Fibroblast of lung (primary cell): ENCODE results near the gene DOLK. TPM values are rescaled to one million over a fixed set of nuclear protein-coding genes. Genes with fewer than 3 reads are reported as not detected.
"Not testable (repeated sequence)": the region's sequence is repeated elsewhere in the genome, so short reads cannot be mapped to it uniquely, and the experiment has no call there.

ENCODE experiments used
- DNase-seq, 2 donors: peaks; one replicate each; pipeline versions ENCODE4 v3.0.0 to v3.0.0-alpha.2; 2010; ENCODE audit warnings: low read depth in 2 of 2
- H2AFZ ChIP-seq: 2 replicates; pipeline ENCODE4 v1.5.1; 2012; ENCODE audit warnings: low read length, control low read depth, inconsistent platforms
- H3K27ac ChIP-seq: 2 replicates; pipeline ENCODE4 v1.5.1; 2011; ENCODE audit warnings: low read length, control low read depth; ENCODE audit not compliant: insufficient read depth
- H3K27me3 ChIP-seq: 2 replicates; pipeline ENCODE4 v1.5.1; 2011; ENCODE audit warnings: mild to moderate bottlenecking, low read length; ENCODE audit not compliant: control insufficient read depth, insufficient read depth
- H3K36me3 ChIP-seq: 2 replicates; pipeline ENCODE4 v1.5.1; 2011; ENCODE audit warnings: low read length; ENCODE audit not compliant: control insufficient read depth, insufficient read depth
- H3K4me1 ChIP-seq: 2 replicates; pipeline ENCODE4 v1.5.1; 2011; ENCODE audit warnings: low read length; ENCODE audit not compliant: control insufficient read depth, insufficient read depth; ENCODE audit errors: extremely low read depth
- H3K4me2 ChIP-seq: 2 replicates; pipeline ENCODE4 v1.5.1; 2011; ENCODE audit warnings: low read length, control low read depth; ENCODE audit not compliant: insufficient read depth; ENCODE audit errors: extremely low read depth
- H3K4me3 ChIP-seq, 4 experiments: fragments of 200-600 bp in 1 of 4; sonication (generic) in 1 of 4; replicated peaks in 1 of 4; 2 replicates each; pipeline ENCODE4 v1.5.1; 2011 to 2016; ENCODE audit warnings: low read length in 4 of 4, low read depth in 3 of 4, mild to moderate bottlenecking in 3 of 4, control low read depth in 2 of 4, inconsistent platforms in 1 of 4, mixed read lengths in 1 of 4; ENCODE audit not compliant: insufficient read depth in 1 of 4; ENCODE audit errors: control extremely low read depth in 1 of 4
- H3K79me2 ChIP-seq: 2 replicates; pipeline ENCODE4 v1.5.1; 2012; ENCODE audit warnings: mild to moderate bottlenecking, low read length, inconsistent platforms; ENCODE audit not compliant: control insufficient read depth, insufficient read depth
- H3K9ac ChIP-seq: 2 replicates; pipeline ENCODE4 v1.5.1; 2011; ENCODE audit warnings: mild to moderate bottlenecking, low read length, control low read depth; ENCODE audit not compliant: insufficient read depth
- H3K9me3 ChIP-seq: 2 replicates; pipeline ENCODE4 v1.5.1; 2012; ENCODE audit warnings: low read depth, low read length; ENCODE audit not compliant: control insufficient read depth, insufficient read depth
- H4K20me1 ChIP-seq: 2 replicates; pipeline ENCODE4 v1.5.1; 2011; ENCODE audit warnings: low read length; ENCODE audit not compliant: control insufficient read depth, insufficient read depth; ENCODE audit errors: extremely low read depth
- CTCF ChIP-seq, 2 donors: IDR thresholded peaks in 1 of 2; conservative IDR thresholded peaks in 1 of 2; 1 replicate in 1 of 2; 2 replicates in 1 of 2; pipeline ENCODE4 v1.5.1; 2011 to 2012; ENCODE audit warnings: low read length in 2 of 2, control low read depth in 1 of 2, inconsistent platforms in 1 of 2, low read depth in 1 of 2, mild to moderate bottlenecking in 1 of 2
- EZH2 ChIP-seq: IDR thresholded peaks from 2 replicates; pipeline ENCODE4 v1.5.1; 2012; ENCODE audit warnings: low read length, control low read depth, mild to moderate bottlenecking; ENCODE audit errors: missing control alignments
- polyA plus RNA-seq, 2 donors: library from polyadenylated mRNA; depleted of rRNA in 1 of 2; stranded (reverse) in 1 of 2; unstranded in 1 of 2; fragments of >200 nt; gene quantifications; 2 replicates each; pipeline ENCODE4 v1.2.1, GENCODE V29; 2011 to 2012; ENCODE audit warnings: missing spikeins in 1 of 2
- total RNA-seq: library from RNA; depleted of rRNA; stranded (reverse); fragments of >200 nt; gene quantifications from 2 replicates; pipeline ENCODE4 v1.2.1, GENCODE V29; 2014

The DOLK gene
- total and polyA plus RNA-seq, 2 donors (not counting 1 experiment from before 2014, with no cell fraction given) = 29.9 to 31.4 TPM

GRCh38 chr9:128947277-128947526 is 201 bp downstream of the DOLK start:
- Histone ChIP-seq H3K4me2 (peak overlapping the region; percentile 89), H2AFZ (peak overlapping the region; percentile 94), H3K4me1 (peaks cover 6% of the 10 kb centered on the region), H4K20me1 (no peaks in the 10 kb centered on the region), H3K9me3 (no peaks in the 10 kb centered on the region), H3K36me3 (no peaks in the 10 kb centered on the region), H3K4me3 (peak overlapping the region; percentile 64 to 95 (median 76)), H3K27ac (peak overlapping the region; percentile 96), H3K27me3 (no peaks in the 10 kb centered on the region), H3K79me2 (peaks cover 17% of the 10 kb centered on the region), H3K9ac (peak overlapping the region; percentile 94)
- TF ChIP-seq CTCF (conservative IDR thresholded peaks at IDR 0.05 in 1 of 2, IDR thresholded peaks at IDR 0.05 in 1 of 2; ENCODE audit: low read depth in 1 of 2, low read length in 2 of 2) = no peak
- TF ChIP-seq EZH2 = no peak
- DNase-seq = no peak

- no peaks in the 10 kb centered on the region for H3K27me3 ChIP-seq
- H3K4me2 ChIP-seq = peak overlapping the region; percentile 89
- peaks cover 17% of the 10 kb centered on the region for H3K79me2 ChIP-seq
- peaks cover 6% of the 10 kb centered on the region for H3K4me1 ChIP-seq
- no peaks in the 10 kb centered on the region for H3K9me3 ChIP-seq
- peak overlapping the region; percentile 94 for H2AFZ ChIP-seq
- H3K4me3 ChIP-seq = peak overlapping the region; percentile 64 to 95 (median 76)
- TF ChIP-seq CTCF (conservative IDR thresholded peaks at IDR 0.05 in 1 of 2, IDR thresholded peaks at IDR 0.05 in 1 of 2; ENCODE audit: low read depth in 1 of 2, low read length in 2 of 2) = no peak
- no peak for TF ChIP-seq EZH2
- H4K20me1 ChIP-seq = no peaks in the 10 kb centered on the region
- no peaks in the 10 kb centered on the region for H3K36me3 ChIP-seq
- peak overlapping the region; percentile 94 for H3K9ac ChIP-seq
- peak overlapping the region; percentile 96 for H3K27ac ChIP-seq
- peak; percentile 26 to 45 for DNase-seq
These were observed 679 bp downstream of the DOLK start for GRCh38 chr9:128946571-128947276.

GRCh38 chr9:128945798-128946501 is 1.5 kb downstream of the DOLK start:
- Histone ChIP-seq H3K4me2 (peak overlapping the region; percentile 89), H2AFZ (no peak overlapping the region), H3K4me3 (peak overlapping the region in 2 of 4 experiments; percentile 64 to 95), H3K9ac (no peak overlapping the region), H3K36me3 (no peaks in the 10 kb centered on the region), H3K79me2 (peaks cover 17% of the 10 kb centered on the region), H3K4me1 (peaks cover 6% of the 10 kb centered on the region), H4K20me1 (no peaks in the 10 kb centered on the region), H3K9me3 (no peaks in the 10 kb centered on the region), H3K27me3 (no peaks in the 10 kb centered on the region), H3K27ac (no peak overlapping the region)
- no peak for DNase-seq
- TF ChIP-seq EZH2 = no peak
- TF ChIP-seq CTCF (conservative IDR thresholded peaks at IDR 0.05 in 1 of 2, IDR thresholded peaks at IDR 0.05 in 1 of 2; ENCODE audit: low read depth in 1 of 2, low read length in 2 of 2) = no peak

GRCh38 chr9:128944966-128945365 is 2.4 kb downstream of the DOLK start:
- H3K4me2 ChIP-seq, H3K36me3 ChIP-seq, H3K9me3 ChIP-seq, H4K20me1 ChIP-seq, H3K4me1 ChIP-seq, DNase-seq, H3K27ac ChIP-seq, H3K4me3 ChIP-seq, H3K9ac ChIP-seq, H2AFZ ChIP-seq, H3K27me3 ChIP-seq: not testable (repeated sequence)
- peaks cover 17% of the 10 kb centered on the region for H3K79me2 ChIP-seq
